ENCODE measurements around the gene ZNF219. TPM values are rescaled to one million over a fixed set of nuclear protein-coding genes. Genes with fewer than 3 reads are reported as not detected.

The ZNF219 gene
- total and polyA plus RNA-seq, 2 of the 13 experiments (the other 11 are each of a cell fraction or from before 2014, with no cell fraction given), result 34.5 to 36.6 TPM

- TF ChIP-seq SALL1 (CRISPR knock-in tag; IDR thresholded peaks at IDR 0.05) (0 out of 2 replicates have a peak, but pooled peaks have one; percentile 14), BATF2 (CRISPR knock-in tag; IDR thresholded peaks at IDR 0.05) (no peak), TOPORS (CRISPR knock-in tag; IDR thresholded peaks at IDR 0.05) (0 out of 2 replicates have a peak, but pooled peaks have one; percentile 31), ARNT2 (CRISPR knock-in tag; IDR thresholded peaks at IDR 0.05; ENCODE audit: low read depth) (0 out of 2 replicates have a peak, but pooled peaks have one; percentile 30)
Observed at GRCh38 chr14:21109377-21110138, 11.1 kb upstream of the ZNF219 start (continued).

DNA sequence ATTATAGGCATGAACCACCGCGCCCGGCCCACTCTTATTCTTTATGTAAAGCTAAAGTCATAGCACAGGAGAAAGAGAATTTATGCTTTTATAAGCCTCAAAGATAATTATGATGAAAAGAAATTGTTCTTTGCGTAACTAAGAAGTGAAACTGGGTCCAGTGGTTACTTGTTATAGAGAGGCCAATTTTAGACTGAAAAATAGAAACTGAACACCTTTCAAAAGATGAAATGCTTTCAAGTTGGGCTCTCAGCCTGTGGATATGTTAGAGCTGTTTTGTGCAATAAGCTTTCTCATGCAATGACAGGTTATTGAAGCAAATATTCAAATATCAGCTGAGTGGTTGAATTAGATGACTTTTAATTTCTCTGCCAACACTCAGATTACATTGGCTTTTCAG is 10.3 kb upstream of the ZNF219 start:
- FAIRE-seq (no peak), ATAC-seq (no peak), DNase-seq (ENCODE audit: low spot score) (no peak)
- H3K4me3 ChIP-seq (replicated peaks in 1 of 3; ENCODE audit: insufficient read depth in 1 of 3, low read depth in 2 of 3, low read length in 3 of 3), result no peak overlapping the region
- no peak overlapping the region for H3K27ac ChIP-seq (ENCODE audit: extremely low read length, insufficient read depth, low read length)
- no peaks in the 10 kb centered on the region for H3K27me3 ChIP-seq (ENCODE audit: control insufficient read depth in 1 of 2, insufficient read depth in 2 of 2, low read length in 2 of 2)
- no peak overlapping the region for H3K4me2 ChIP-seq (ENCODE audit: low read depth, low read length)
- 95% methylated on average over 4 of the region's 4 CpGs for WGBS (ENCODE audit: low lambda C conversion rate)
- H3K79me2 ChIP-seq (ENCODE audit: insufficient read depth, low read length), result no peaks in the 10 kb centered on the region
- in situ Hi-C loops (cut with HindIII; ENCODE audit: extremely low pct_ligation_motif_present, low pct_unique_long_range_greater_than_20kb), result no loop called here
- CTCF ChIA-PET (ENCODE audit: low intra/inter-chr PET ratio, low total read pairs), result interaction anchor here (8.0 kb wide), 1 partner anchor 16 kb away, joined by 320 read pairs; the partner anchor contains the start of gene ZNF219
- no peak overlapping the region for H2AFZ ChIP-seq (ENCODE audit: low read length)
- no peaks in the 10 kb centered on the region for H3K36me3 ChIP-seq (replicated peaks in 1 of 2; ENCODE audit: control insufficient read depth in 1 of 2, insufficient read depth in 2 of 2, low read length in 2 of 2)
- no peaks in the 10 kb centered on the region for H3K9me3 ChIP-seq (ENCODE audit: low read length)
- TF ChIP-seq NFRKB (IDR thresholded peaks at IDR 0.05) (no peak), ZUFSP (CRISPR knock-in tag; IDR thresholded peaks at IDR 0.05; ENCODE audit: borderline replicate concordance) (no peak), BCL6 (CRISPR knock-in tag; IDR thresholded peaks at IDR 0.05) (no peak), FOXC1 (CRISPR knock-in tag; IDR thresholded peaks at IDR 0.05; ENCODE audit: borderline replicate concordance) (no peak), ZNF430 (CRISPR knock-in tag; IDR thresholded peaks at IDR 0.05) (no peak)
- no peak overlapping the region for H3K9ac ChIP-seq (ENCODE audit: insufficient read depth, low read depth, low read length)
- H3K4me1 ChIP-seq (ENCODE audit: insufficient read depth, low read length), result peaks cover 59% of the 10 kb centered on the region
- POLR2A ChIA-PET, result interaction anchor here (0.9 kb wide), 1 partner anchor 53 kb away, joined by 3 read pairs; no protein-coding TSS in a partner anchor
- intact Hi-C loops (cut with micrococcal nuclease; ENCODE audit: unreplicated experiment), result no loop called here
- BruUV-seq (replicated peaks), result no TSS peak
- H4K20me1 ChIP-seq (ENCODE audit: insufficient read depth, low read length), result no peaks in the 10 kb centered on the region

Data from HepG2 (cell line).